ENCODE results near the gene FADS3.
A peak's percentile ranks its signal among the peaks of the same experiment; 100 is the strongest.

The FADS3 gene

GRCh38 chr11:61837411-61838005 lies 53.8 kb downstream of the FADS3 start:
- DNase-seq (ENCODE audit: low read depth in 2 of 2) = no peak

- no peak for DNase-seq (ENCODE audit: low read depth in 2 of 2)
Observed at GRCh38 chr11:61836193-61836592, 55.2 kb downstream of the FADS3 start.

GRCh38 chr11:61834278-61835048 lies 56.9 kb downstream of the FADS3 start:
- no peak for DNase-seq (ENCODE audit: low read depth in 2 of 2)

GRCh38 chr11:61833926-61834277 lies 57.4 kb downstream of the FADS3 start:
- no peak for DNase-seq (ENCODE audit: low read depth in 2 of 2)

- no peak for DNase-seq (ENCODE audit: low read depth in 2 of 2)
Observed at GRCh38 chr11:61833471-61833870, 57.9 kb downstream of the FADS3 start.

GRCh38 chr11:61832754-61833153 lies 58.6 kb downstream of the FADS3 start:
- DNase-seq (ENCODE audit: low read depth in 2 of 2) = no peak

GRCh38 chr11:61832207-61832606 lies 59.1 kb downstream of the FADS3 start:
- DNase-seq (ENCODE audit: low read depth in 2 of 2) = no peak

- no peak for DNase-seq (ENCODE audit: low read depth in 2 of 2)
Observed at GRCh38 chr11:61830237-61831105, 60.9 kb downstream of the FADS3 start.

- DNase-seq (ENCODE audit: low read depth in 2 of 2) = no peak
Observed at GRCh38 chr11:61829806-61830205, 61.5 kb downstream of the FADS3 start.

- DNase-seq (ENCODE audit: low read depth in 2 of 2) = no peak
Observed at GRCh38 chr11:61828629-61829407, 62.5 kb downstream of the FADS3 start.

GRCh38 chr11:61828379-61828628 lies 63.0 kb downstream of the FADS3 start:
- no peak for DNase-seq (ENCODE audit: low read depth in 2 of 2)

GRCh38 chr11:61827571-61828378 lies 63.6 kb downstream of the FADS3 start, which contains the start of gene FADS2:
Gene FADS2, plus strand, starts transcription at chr11:61828300. Its CDS starts 91 bp downstream, at chr11:61828391.
- peak; percentile 80 to 83 for DNase-seq (ENCODE audit: low read depth in 2 of 2)

GRCh38 chr11:61826930-61827570 lies 64.3 kb downstream of the FADS3 start:
- DNase-seq (ENCODE audit: low read depth in 2 of 2) = no peak

Data from fibroblast of skin of left biceps (primary cell).